GM21825 (cell line): ENCODE results near the gene SGO2.
"Not testable (repeated sequence)": the region's sequence is repeated elsewhere in the genome, so short reads cannot be mapped to it uniquely, and the experiment has no call there.

Experiments
- ATAC-seq: cut with Tn5 transposase; IDR thresholded peaks from one replicate; pipeline ENCODE4 v1.9.1; 2021; ENCODE audit warnings: mild to moderate bottlenecking, moderate library complexity; ENCODE audit not compliant: unreplicated experiment

Gene SGO2

GRCh38 chr2:200620606-200621390 is 94.8 kb downstream of the SGO2 start:
- no peak for ATAC-seq

GRCh38 chr2:200622106-200622505 is 96.1 kb downstream of the SGO2 start:
- no peak for ATAC-seq

DNA sequence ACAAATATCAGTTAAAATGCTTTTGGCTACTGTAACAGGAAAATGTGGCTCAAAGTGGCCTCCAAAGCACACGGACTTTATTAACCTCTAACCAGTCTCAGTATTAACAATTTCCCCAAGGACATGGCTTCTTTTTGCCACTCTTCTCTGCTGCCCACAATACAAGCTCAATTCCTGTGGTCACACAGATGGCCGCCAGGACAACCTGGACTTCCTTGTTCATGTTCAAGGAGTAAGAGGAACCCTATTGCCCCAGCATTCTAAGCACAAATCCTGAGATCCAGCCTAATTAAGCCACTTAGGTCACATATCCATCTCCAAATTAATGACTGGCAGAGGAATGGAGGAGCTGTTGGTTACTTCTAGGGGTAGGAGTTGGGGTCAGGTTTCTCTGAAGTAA is 98.0 kb downstream of the SGO2 start:
- no peak for ATAC-seq

DNA sequence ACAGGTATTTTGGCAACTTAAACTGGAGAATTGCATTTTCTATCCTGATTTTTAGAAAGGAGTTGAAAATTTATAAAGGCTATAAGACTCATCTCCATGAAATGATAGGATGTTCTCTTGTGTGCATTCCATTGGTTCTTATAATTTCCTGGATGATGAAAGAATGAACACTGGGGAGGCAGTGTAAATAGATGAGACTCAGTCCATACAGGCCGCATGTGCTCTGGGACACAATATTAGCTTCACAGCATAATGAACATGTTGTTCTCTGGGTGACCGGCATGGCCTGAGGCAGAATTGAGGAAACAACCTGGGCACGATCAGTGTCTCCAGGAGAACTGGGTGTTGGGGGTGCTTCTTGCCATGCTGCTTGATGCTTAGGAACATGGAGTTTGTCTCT is 98.7 kb downstream of the SGO2 start:
- ATAC-seq: no peak

DNA sequence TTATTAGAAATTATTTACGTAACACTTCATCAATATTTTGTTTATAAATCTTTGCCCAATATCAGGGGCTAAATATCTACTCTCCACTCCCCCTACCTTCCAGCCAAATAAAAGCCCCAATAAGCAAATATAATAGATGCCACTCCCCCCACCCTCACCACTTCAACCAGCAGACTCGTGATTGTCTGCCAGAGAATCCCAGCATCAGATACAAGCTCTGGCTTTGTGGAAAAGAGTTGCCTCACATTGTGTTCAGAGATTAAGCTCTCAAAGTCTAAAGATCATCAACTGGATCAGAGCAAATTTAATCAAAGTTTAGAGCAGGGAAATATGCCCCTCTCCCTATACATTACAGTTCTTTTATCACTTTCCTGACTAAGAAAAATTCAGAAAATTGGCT is 99.3 kb downstream of the SGO2 start:
- no peak for ATAC-seq

DNA sequence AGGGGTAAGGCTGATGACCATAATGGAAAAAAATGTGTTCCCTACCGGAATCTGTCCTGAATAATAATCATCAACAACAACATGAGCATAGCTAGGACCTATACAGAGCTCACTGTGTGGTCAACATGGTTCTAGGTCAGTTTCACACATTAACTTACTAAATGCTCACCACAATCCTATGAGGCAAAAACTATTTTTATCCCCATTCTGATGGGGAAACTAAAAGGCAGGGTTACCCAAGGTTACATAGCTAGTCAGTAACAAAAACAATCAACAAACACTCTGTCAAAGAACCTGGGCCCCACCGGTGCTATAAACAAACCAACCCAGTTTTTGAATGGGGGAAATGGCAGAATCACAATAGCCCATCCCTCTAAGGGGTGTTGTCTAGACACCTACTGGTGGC is 100.0 kb downstream of the SGO2 start:
- ATAC-seq: no peak

DNA sequence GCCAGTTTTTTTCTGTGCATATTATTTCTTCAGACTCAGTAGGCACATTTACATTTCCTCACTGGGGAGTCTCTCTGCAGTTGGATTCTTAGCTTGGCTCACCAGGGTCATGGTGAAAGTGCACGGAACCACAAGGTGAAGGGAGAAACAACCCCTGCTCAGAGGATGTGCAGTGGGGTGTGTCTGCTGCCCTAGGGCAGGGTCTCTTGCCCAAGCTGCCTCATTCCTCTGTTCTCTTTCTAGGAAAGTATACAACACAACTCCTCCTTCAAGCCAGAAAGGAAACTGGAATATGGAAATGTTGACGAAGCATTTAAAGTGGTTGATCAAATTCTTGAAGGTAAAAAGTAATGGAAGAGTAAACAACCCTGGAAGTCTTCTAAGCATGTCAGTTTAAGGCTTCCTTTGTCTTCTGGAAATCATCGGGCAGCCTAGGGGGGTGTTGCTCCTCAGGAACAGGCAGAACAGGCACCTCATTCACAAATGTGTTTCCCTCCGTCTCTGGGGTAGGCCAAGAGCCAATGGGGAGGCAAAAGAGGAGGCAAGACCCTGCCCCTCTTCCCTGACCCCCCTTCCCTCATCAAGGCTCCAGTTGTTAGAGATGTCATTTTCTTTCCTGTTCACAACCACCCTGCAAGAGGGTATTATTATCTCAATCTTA is 101.2 kb downstream of the SGO2 start:
- ATAC-seq: no peak

GRCh38 chr2:200628461-200628860 is 102.5 kb downstream of the SGO2 start:
- not testable (repeated sequence) for ATAC-seq

DNA sequence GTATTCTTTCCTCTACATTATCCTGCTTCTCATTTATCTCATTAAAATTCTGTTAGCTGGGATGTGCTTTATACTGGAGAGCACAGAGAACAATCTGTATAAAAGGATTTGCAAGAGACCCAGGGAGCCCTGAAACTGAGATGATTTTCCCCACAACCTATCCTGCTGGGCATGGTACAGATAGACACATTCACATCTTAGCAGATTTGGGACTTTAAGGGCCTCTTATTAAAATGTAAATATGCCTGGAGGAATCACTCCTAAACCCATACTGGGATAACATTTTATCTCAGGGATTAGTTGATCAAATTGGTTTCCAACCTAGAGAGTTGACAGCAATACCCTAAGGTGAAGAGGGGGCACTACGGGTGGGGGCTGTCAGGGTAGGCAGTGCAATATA is 105.3 kb downstream of the SGO2 start:
- ATAC-seq: no peak
